GM19455 (cell line): Measurements from ENCODE around the gene RAD51B.

ENCODE experiments used
- ATAC-seq: cut with Tn5 transposase; IDR thresholded peaks from one replicate; pipeline ENCODE4 v1.9.1; 2021; ENCODE audit not compliant: unreplicated experiment

RAD51B gene

DNA sequence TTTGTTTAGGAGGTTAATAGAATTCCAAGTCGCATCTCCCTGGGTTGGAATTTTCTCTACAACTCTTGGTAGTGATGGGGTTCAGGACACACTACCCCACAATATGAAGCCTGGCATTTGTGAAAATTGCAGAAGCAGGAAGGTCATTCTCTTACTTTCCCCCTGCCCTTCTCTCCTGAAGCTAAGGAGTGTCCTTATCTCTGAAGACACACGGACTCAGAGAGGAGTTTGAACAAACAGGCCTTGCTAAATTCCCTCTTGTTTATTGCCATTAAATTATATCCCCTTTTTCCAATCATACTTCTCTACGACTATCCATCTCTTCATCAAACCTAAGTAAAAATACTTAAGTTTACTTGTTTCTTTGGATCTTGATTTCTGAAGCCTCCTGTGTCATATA is 443.0 kb downstream of the RAD51B start:
- ATAC-seq = no peak

DNA sequence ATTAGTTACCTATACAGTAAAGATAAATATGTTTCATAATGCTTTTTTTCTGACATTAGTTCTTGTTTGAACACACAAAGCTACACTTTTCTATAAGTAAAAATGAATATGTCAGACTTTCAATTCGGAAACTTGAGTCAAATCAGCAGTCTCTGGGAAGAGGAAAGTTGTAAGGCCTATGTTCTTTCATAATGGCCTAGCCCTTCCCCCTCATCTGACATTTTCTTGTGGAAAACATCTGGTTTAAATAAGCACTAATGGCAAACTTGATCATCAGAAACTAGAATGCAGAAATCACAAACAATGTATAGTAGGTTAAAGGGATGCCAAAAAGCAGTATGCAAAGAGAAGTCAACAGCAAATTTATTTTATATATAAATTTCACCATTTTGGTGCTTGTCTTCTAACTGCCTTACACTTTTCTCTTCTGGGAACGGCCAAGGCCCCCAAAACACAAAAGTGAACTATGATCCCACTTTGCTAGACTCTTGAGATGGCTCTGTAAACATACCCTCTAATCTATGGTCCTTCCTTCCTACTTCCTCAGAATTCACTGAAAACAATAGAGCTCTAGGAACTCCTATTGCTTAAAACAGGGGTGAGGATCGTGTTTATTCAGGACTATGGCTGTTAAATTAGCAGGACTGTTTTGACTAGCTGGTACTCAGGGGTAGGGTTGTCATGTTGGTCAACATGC is 444.1 kb downstream of the RAD51B start:
- no peak for ATAC-seq

DNA sequence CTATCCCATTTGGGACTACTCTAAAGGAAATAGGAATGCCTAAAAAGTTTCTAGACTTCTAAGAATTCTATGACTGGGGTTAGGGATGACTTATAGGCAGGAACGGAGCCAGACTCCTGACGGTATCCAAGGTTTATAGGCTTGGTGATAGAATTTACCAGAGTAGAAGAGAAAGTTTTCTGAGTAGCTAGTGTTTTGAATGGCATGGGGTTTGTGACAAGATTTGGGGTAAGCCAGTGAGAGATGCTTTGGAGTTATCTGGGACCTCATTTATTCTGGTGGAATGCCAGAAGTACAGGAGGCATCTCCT is 444.6 kb downstream of the RAD51B start:
- no peak for ATAC-seq

DNA sequence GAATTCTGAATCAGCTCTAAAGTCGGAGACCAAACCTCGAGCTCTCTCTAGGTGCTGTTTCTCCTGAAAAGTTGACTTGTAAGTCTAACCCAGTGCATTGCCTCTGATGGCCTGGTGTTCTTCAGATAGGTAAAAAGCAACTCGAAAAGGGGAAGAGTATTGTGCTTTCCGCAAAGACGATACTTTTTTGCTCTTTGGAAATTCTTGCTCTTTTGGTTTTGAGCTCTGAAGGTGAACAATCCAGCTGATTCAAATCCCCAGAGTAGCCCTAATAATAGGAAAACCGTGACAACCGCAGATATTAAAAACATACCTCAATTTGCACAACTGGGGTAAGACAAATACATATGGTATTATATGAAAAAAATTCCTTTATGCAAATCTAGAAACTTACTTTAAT is 447.4 kb downstream of the RAD51B start:
- ATAC-seq = no peak

DNA sequence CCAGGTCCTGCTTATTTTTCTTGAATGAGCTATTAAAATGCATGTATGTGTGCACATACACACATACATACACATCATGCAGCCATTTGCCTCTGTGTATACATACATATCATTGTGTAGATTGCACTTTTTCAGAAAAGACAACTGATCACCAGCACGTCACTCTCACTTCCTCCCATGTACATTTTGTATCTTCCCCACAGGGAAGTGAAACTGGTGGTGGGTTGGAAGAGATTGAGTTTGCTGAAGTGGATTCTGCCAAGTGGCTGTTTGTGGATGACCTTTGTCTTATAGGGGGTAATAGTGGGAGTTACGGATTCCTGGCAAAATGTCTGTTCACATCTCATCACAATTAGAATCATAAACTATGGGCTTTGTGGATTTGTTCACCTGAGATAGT is 448.6 kb downstream of the RAD51B start:
- peak; percentile 65 for ATAC-seq

DNA sequence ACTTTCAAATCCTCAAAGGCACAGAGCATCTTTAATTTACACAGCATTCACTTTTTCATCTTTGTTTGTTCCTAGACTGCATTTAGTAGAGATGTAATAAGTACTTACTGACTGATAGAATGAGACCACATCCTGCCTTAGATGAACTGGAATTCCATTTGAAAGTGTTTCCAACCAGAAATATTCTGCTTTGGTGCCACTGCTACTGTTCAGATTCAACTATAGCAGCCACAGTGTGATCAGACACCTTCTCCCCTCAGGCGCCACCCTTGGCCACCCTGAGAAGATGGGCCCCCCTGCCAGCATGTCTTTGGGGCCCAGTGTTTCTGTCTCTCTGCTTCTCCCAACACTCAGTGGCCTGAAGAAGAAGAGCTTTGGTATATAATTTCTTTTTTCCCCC is 449.1 kb downstream of the RAD51B start:
- no peak for ATAC-seq

DNA sequence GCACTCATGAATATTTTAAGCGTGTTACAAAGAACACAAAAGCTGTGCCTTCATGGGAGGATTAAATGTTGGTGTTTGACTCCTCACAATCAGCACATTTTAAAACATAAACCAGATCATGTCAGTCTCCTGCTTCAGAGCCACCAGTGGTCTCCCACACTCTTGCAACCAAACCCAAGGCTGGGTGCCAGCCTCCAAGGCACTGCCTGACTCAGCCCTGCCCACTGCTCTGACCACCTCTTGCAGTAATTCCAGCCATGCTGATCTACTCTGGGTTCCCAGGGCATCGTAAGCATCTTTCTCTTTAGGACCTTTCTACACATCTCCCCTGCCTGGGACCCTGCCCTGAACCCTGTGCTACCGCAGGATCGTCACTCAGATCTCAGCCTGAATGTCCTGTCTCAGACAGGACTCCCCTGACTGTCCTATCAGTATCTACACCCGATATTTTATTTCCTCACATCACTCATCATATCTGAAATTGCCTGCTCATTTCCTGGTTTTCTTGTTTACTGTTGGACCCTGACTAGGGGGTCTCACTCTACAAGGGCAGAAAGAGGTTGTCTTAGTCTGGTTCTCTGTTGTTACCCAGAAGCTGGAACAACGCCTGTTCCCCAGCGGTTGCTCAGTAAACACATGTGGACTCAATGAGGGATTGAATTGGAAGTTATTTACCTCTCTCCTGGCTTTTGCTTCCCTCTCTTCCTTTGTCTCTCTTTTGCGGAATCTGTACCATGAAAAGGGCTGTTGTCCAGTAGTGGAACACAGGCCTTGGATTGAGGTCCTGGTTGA is 449.8 kb downstream of the RAD51B start:
- no peak for ATAC-seq

DNA sequence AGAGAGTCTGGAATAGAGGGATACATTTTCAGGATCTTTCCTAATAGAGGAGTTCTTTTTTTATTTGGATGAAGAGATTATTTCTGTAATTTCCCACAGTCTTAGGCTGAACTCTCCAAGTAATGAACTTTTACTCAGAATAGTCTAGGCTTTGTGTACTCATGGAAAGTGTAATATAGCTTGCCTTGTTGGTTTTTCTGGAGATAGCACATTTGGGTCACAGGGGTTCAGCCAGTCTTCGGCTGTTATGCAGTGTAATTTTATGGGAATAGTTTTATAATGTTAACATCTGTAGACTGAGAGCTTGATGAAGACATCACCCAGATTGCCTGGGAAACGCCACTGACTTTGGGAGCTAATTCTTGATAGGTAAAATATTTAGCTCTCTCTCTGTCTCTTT is 450.8 kb downstream of the RAD51B start:
- ATAC-seq = no peak

DNA sequence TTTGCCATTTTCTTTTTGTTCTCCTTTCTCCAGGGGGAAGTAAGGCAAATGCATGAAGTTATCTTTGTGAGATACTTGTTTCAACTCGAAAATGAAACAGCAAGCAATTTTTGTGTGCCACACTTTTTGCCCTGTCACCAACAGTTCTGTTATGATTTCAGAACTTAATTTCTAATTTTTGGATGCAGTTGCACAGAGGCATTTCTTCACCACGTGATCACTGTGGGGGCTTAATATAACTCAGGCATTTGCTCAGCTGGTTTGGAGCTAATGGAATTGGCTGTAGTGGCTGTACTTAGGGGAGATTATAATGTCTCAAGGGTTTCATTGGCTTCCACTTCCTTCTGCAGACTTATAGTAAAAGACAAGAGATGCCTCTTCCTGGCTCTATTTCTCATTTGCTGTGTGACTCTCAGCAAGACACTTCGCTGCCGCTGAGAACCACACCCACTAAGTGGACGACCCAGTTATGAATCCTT is 452.4 kb downstream of the RAD51B start:
- ATAC-seq = no peak

DNA sequence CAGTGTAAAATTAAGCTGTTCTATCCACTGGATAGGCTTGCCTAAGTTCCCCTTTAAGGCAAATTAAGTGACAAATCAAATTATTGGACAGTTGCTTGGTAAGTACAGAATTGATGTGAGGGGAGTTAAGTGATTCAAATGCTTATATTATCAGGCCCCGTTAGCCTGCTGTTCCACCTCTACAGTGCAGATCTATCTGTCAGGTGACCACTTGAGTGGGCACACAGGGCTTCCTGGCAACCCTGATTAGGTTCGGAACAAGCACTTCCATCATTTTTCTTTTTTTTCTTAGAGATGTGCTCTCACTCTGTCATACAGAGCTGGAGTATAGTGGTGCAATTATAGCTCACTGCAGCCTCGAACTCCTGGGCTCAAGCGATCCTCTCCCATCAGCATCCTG is 453.8 kb downstream of the RAD51B start:
- ATAC-seq = no peak

DNA sequence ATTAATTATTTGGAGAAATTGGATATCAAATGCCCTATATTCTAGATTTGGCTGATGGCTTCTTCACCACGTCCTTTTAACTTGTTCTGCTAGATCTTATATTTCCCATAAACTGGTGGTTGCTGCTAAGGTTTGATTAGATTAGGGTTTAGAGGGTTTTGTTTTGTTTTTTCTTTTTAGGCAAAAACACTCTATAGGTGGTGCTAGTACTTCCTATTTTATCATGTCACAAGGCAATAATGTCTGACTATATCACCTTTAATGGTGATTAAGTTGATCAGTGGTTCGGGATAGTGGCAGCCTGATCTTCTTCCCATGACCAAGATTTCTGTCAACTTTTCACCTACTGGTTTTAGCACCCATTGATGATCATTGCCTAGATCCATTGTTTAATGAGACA is 455.1 kb downstream of the RAD51B start:
- ATAC-seq = no peak

DNA sequence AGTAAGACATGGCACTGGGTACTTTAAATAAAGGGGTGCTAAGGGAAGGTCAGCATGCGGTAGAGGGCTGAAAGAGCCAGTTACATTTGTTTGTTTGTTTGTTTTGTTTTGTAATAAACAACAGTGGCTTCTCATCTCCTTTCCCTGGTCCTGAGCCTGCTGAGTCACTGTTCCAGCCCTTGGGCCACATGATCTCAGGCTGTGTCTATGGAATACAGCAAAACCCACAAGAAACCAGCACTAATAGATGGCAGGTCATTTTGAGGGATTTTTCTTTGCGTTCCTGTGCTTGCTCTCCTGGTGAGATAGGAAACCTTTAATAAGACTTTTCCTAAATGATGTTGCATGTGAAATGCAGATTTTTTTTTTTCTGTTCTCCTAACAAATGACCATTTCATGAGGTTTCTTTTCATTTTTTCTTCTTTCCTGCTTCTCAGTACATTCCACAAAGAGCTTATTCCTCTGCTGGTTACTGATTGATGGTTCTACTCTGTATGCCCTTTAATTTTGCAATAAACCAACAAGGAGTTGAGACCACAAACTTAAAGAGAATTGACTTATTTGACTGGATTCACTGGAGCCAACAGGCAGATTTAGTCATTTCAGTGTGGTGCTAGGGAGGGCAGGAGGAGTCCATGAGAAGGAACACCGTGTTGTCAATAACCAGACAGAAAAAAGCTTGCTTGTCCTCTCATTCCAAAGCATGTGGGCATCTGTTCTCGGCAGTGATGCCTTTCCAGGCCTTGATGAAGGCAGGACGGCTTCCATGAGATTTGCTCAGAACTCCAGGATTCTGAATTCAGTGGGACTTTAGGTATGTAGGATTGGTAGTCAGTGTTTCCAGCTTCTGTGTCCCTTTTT is 459.2 kb downstream of the RAD51B start:
- no peak for ATAC-seq

DNA sequence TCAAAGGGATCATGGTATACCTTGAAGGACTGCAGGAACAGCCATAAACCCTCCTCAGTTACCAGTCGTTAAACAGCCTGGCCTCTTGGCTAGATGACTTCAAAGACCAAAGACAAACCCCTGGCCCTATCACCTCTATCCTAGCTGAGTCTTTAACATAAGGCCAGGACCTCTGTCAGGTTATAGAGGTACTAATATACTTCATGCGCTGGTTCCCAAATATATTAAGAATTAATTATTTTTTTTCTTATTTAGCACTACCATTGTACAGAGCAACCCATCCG is 459.8 kb downstream of the RAD51B start:
- ATAC-seq = no peak

DNA sequence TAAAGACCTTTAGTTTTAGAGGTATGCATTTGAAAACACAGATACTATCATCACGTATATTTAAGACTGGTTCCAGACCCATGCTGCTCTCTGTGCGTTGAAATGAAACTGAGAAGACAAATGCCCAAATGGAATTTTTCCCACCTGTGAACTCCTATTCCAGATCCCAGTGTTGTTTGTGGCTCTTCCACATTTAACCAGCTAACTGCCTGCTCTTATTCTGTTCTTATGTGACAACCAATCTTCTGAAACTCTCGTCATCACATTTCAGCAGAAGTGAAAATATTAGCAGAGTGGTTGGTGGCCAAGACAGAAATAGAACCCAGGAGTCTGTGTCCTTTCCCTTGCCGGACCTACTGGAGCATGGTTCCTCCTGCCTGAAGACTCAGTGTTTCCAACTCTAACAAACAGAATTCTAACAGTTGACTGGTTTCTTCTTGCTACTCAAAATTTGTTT is 460.2 kb downstream of the RAD51B start:
- ATAC-seq = peak; percentile 43

DNA sequence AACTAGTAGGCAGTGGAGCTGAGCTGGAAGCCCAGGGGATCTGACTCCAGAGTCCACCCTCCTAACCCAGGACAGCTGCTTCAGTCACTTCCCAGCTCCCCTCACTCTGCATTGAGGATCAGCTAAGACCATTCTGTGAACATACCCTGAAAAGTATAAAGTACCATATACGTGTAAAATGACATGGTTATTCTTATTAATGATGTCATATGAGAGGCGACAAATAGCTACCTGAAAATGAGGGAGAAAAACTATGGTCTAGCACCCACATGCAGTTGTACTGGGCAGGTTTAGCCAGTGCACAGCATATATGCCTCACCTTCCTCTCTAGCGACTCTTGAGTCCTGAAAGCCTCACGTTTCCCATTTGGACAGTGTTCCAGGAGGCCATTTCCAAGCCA is 461.9 kb downstream of the RAD51B start:
- ATAC-seq = no peak

DNA sequence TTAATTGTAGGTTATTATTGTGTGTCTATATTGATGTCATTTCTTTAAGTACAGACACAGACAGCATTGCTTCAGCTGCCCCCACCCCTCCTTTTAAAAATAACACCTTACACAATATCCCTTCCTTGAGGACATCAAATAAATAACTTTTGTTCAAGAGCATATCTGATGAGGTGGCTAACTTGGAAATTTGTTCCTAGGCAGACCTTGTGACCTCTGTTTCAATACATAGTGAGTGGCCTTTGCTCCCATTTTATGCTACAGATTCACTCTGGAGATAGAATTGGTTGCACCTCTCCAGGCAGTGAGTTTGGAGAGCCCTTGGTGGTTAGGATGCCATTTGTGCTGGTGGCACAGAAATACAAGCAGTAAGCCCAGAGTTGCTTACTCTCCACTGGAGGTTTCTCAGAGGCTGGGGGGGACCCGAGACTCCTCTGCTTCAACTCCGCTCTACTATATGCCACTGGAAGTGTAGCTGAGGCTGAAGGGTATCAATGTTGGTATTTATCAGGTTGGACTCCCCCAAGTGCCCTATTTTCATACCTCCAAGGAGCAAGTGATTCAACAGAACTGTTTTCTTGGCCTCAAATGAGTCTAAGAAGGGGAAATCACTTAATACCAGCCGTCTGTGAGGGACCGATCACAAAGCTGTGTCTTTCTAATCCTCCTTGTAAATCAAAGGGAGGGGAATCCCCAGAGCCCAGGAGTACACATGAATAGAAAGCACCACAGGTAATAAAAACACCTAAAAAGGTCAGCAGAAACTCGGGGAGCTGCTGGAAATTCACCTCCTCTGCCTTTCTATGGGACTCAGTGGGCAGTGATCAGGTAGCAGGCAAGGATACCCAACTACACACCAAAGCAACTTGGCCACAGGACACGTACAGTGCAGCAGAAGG is 463.1 kb downstream of the RAD51B start:
- no peak for ATAC-seq

DNA sequence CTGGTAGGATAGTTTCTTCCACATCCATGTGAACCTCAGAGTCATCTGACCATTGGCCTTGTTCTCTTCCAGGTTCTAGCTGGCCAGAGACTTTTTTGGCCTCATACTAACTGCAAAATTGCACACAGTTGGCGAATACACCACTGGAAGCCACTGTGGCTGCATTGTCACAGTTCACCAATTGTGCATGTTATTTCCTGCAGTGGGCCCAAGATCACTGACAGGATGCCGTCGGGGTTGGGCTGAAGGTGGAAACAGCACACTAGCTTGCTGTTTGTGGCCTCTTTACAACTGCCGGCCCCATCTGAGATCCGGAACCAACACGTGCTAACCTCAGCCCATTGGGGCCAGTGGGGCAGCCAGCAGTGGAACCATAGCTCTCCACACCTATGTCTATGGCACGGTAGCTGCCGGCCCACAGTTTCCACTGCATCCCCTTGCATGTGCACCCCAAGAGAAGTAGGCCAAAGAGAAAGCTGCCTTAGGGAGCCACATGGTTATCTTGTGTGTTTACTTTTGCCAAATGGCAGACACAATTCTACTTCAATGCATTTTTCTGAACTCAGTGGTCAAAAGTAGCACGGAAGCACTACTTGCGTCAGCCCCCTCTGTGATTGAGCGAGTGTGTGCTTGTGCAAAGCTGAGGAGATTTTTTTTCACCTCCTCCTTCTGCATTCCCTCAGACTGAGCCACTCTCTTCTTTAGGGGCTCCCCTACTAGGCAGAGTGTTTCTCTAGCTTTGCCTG is 464.0 kb downstream of the RAD51B start:
- ATAC-seq = peak; percentile 42

DNA sequence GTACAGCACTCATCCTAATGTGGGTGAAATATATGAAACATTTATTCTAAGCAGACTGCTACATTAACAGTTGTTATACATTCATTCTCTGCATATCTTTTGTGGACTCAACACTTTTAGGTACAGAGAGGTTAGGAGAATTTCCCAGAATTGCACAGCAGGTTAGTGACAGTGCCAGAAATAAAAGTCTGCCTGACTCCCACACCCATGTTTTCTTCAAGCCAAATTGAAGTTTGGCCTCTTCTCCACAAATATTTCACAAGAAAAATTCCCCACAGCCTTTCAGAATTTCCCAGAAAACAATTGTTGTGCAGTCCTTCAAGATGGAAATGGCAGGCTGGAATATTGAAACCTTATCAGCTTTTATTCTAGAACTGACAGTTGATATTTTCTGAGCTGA is 464.8 kb downstream of the RAD51B start:
- no peak for ATAC-seq

DNA sequence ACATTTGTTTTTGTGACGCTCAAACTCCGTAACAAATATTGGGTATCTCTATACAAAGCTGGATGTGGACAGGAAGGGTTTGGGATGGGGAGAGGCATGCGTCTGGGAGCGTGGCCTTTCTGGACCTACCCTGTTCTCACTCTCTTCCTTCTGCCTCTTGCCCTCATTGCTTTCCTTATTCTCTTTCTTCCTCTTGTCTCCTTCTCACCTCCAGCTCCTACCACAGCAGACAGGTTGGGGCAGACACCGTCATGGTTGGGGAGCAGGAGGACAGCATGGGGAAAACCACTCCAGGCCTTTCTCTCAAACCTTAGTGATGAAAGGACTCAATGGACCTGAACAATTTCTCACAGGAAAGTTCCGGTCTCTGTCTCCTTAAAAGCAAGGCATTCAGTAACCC is 465.3 kb downstream of the RAD51B start:
- ATAC-seq = no peak
